Liver (tissue), 9 donors: ENCODE measurements around the gene COL6A2. TPM values are rescaled to one million over a fixed set of nuclear protein-coding genes. Genes with fewer than 3 reads are reported as not detected.

ENCODE experiments used
- DNase-seq: peaks from one replicate; pipeline ENCODE4 v3.0.0-alpha.2; 2017; ENCODE audit warnings: low spot score
- H3K27ac ChIP-seq, 2 donors: one replicate each; pipeline ENCODE4 v1.7.0; 2013; ENCODE audit warnings: inconsistent platforms in 2 of 2, low read length in 2 of 2, control low read depth in 1 of 2, low read depth in 1 of 2, mild to moderate bottlenecking in 1 of 2
- H3K27me3 ChIP-seq, 4 donors: one replicate each; pipeline versions ENCODE4 v1.6.1 to v1.7.0; 2013; ENCODE audit warnings: low read length in 3 of 4, inconsistent platforms in 1 of 4, mild to moderate bottlenecking in 1 of 4, moderate library complexity in 1 of 4; ENCODE audit not compliant: control insufficient read depth in 4 of 4, insufficient read depth in 4 of 4
- H3K36me3 ChIP-seq, 4 donors: one replicate each; pipeline versions ENCODE4 v1.6.1 to v1.7.0; 2013; ENCODE audit warnings: low read length in 3 of 4, mild to moderate bottlenecking in 3 of 4, low read depth in 1 of 4, moderate library complexity in 1 of 4; ENCODE audit not compliant: control insufficient read depth in 4 of 4, insufficient read depth in 3 of 4
- H3K4me1 ChIP-seq, 4 donors: one replicate each; pipeline versions ENCODE4 v1.6.1 to v1.7.0; 2013; ENCODE audit warnings: low read length in 3 of 4, mild to moderate bottlenecking in 3 of 4, moderate library complexity in 1 of 4; ENCODE audit not compliant: control insufficient read depth in 4 of 4, insufficient read depth in 4 of 4
- H3K4me3 ChIP-seq, 3 donors: one replicate each; pipeline versions ENCODE4 v1.6.1 to v1.7.0; 2013; ENCODE audit warnings: low read length in 3 of 3, control low read depth in 1 of 3, low read depth in 1 of 3, mild to moderate bottlenecking in 1 of 3
- H3K9ac ChIP-seq, 2 donors: one replicate each; pipeline ENCODE4 v1.7.0; 2013; ENCODE audit warnings: low read length in 2 of 2, mild to moderate bottlenecking in 2 of 2, moderate library complexity in 2 of 2, control low read depth in 1 of 2, low read depth in 1 of 2
- H3K9me3 ChIP-seq, 4 donors: one replicate each; pipeline versions ENCODE4 v1.6.1 to v1.7.0; 2013; ENCODE audit warnings: low read length in 3 of 4; ENCODE audit not compliant: control insufficient read depth in 4 of 4
- EGR1 ChIP-seq, 2 donors: IDR thresholded peaks; 2 replicates each; pipeline ENCODE4 v1.6.1; 2016 to 2018; ENCODE audit warnings: antibody characterized with exemption in 2 of 2, low read depth in 2 of 2
- FOXA1 ChIP-seq: IDR thresholded peaks from 2 replicates; pipeline ENCODE4 v1.6.1; 2016; ENCODE audit warnings: antibody characterized with exemption
- FOXA2 ChIP-seq: IDR thresholded peaks from 2 replicates; pipeline ENCODE4 v1.6.1; 2016; ENCODE audit warnings: antibody characterized with exemption
- GABPA ChIP-seq, 2 donors: IDR thresholded peaks in 1 of 2; conservative IDR thresholded peaks in 1 of 2; 2 replicates each; pipeline ENCODE4 v1.6.1; 2016; ENCODE audit warnings: antibody characterized with exemption in 2 of 2, mild to moderate bottlenecking in 1 of 2, moderate library complexity in 1 of 2
- HNF4A ChIP-seq, 2 donors: conservative IDR thresholded peaks; 2 replicates each; pipeline ENCODE4 v1.6.1; 2016; ENCODE audit warnings: antibody characterized with exemption in 2 of 2, mild to moderate bottlenecking in 2 of 2
- HNF4G ChIP-seq: IDR thresholded peaks from 2 replicates; pipeline ENCODE4 v1.6.1; 2016; ENCODE audit warnings: antibody characterized with exemption
- JUND ChIP-seq, 2 donors: IDR thresholded peaks; 2 replicates each; pipeline ENCODE4 v1.6.1; 2016; ENCODE audit warnings: antibody characterized with exemption in 2 of 2
- NR2F2 ChIP-seq: IDR thresholded peaks from 2 replicates; pipeline ENCODE4 v1.6.1; 2016; ENCODE audit warnings: antibody characterized with exemption
- RAD21 ChIP-seq, 2 donors: IDR thresholded peaks; 2 replicates each; pipeline ENCODE4 v1.6.1; 2016; ENCODE audit warnings: antibody characterized with exemption in 2 of 2, mild to moderate bottlenecking in 2 of 2
- RXRA ChIP-seq, 2 donors: IDR thresholded peaks; 2 replicates each; pipeline ENCODE4 v1.6.1; 2017 to 2018; ENCODE audit warnings: antibody characterized with exemption in 2 of 2, mild to moderate bottlenecking in 1 of 2
- SP1 ChIP-seq: IDR thresholded peaks from 2 replicates; pipeline ENCODE4 v1.6.1; 2018; ENCODE audit warnings: antibody characterized with exemption, mild to moderate bottlenecking
- TAF1 ChIP-seq: conservative IDR thresholded peaks from 2 replicates; pipeline ENCODE4 v1.6.1; 2016; ENCODE audit warnings: antibody characterized with exemption, mild to moderate bottlenecking
- YY1 ChIP-seq: IDR thresholded peaks from 2 replicates; pipeline ENCODE4 v1.6.1; 2016; ENCODE audit warnings: antibody characterized with exemption, mild to moderate bottlenecking
- WGBS: extraction: QIAGEN DNeasy Blood & Tissue Kit; methylation state at CpG from one replicate; pipeline ENCODE4 v1.1.7; 2013; 5-methylcytosine and 5-hydroxymethylcytosine counted together
- polyA plus RNA-seq, 2 donors: library from polyadenylated mRNA; stranded (reverse) in 1 of 2; unstranded in 1 of 2; fragments of 200-250 nt in 1 of 2; fragments of >200 nt in 1 of 2; fragmentation: Nextera tagmentation in 1 of 2; extraction: Ambion mirVana in 1 of 2; gene quantifications; one replicate each; pipeline versions ENCODE4 v1.2.1 to v1.2.3, GENCODE V29; 2013 to 2015
- total RNA-seq, 2 donors: library from RNA; depleted of rRNA; stranded (reverse); fragments of >200 nt; gene quantifications; one replicate each; pipeline ENCODE4 v1.2.3, GENCODE V29; 2014
- TF ChIP-seq, protein P1 (sequence below): IDR thresholded peaks from 2 replicates; pipeline ENCODE4 v1.6.1; 2016; ENCODE audit warnings: antibody characterized with exemption
- TF ChIP-seq, protein P2 (sequence below): IDR thresholded peaks from 2 replicates; pipeline ENCODE4 v1.6.1; 2016; ENCODE audit warnings: antibody characterized with exemption
- TF ChIP-seq, protein P3 (sequence below): IDR thresholded peaks from 2 replicates; pipeline ENCODE4 v1.6.1; 2016; ENCODE audit warnings: antibody characterized with exemption
- TF ChIP-seq, protein P4 (sequence below): IDR thresholded peaks from 2 replicates; pipeline ENCODE4 v1.6.1; 2016; ENCODE audit warnings: antibody characterized with exemption, mild to moderate bottlenecking
- TF ChIP-seq, protein P5 (sequence below): fragments of 150-350 bp; IDR thresholded peaks from 2 replicates; pipeline ENCODE4 v1.5.1; 2017; ENCODE audit warnings: improper control_type of control experiment, low read depth, low read length; ENCODE audit not compliant: missing input control
- donor health status: healthy.
- donor health status: healthy.
- donor health status: healthy.
- donor health status: healthy.
- donor health status: healthy.

The COL6A2 gene
- total and polyA plus RNA-seq, 4 donors, result 5.8 to 80.8 (median 41.7) TPM

DNA sequence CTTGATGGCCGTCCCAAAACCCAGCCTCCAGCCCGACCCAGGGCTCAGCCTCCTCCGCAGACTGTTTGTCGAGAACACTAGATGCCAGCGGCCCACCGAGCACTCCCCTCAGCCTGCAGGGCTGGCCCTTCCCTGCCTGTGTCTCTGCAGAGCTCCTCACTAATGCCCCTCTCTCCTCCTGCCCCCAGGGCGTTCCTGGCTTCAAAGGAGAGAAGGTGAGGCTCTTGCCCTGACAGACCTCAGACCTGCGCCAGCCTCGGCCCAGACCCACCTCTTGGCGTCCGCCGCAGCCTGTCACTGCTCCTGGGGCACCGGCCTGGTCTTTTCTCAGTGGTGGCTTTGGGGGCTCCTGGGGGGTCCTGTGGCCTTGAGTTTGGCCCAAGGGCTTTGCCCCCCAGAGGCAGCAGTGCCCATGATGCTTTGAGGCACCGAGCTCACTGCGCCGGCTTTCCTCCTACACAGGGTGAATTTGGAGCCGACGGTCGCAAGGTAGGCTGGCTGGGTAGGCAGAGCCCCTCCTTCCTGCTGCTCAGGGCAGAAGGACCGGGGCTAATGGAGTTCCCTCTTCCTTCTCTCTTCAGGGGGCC is 18.4 kb downstream of the COL6A2 start:
- WGBS, result 88% methylated on average over 20 of the region's 20 CpGs
- peak; percentile 29 for DNase-seq
- TF ChIP-seq RAD21 (IDR thresholded peaks at IDR 0.05) (no peak), TAF1 (no peak), FOXA2 (no peak), JUND (IDR thresholded peaks at IDR 0.05) (no peak), RXRA (IDR thresholded peaks at IDR 0.05) (no peak), NR2F2 (no peak), GABPA (IDR thresholded peaks at IDR 0.05 in 1 of 2, conservative IDR thresholded peaks at IDR 0.05 in 1 of 2) (no peak), HNF4G (no peak), FOXA1 (no peak), YY1 (no peak), HNF4A (conservative IDR thresholded peaks at IDR 0.05) (no peak), SP1 (no peak), EGR1 (IDR thresholded peaks at IDR 0.05; ENCODE audit: low read depth in 2 of 2) (no peak)
- TF ChIP-seq, protein P1, sequence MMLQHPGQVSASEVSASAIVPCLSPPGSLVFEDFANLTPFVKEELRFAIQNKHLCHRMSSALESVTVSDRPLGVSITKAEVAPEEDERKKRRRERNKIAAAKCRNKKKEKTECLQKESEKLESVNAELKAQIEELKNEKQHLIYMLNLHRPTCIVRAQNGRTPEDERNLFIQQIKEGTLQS, result no peak
- TF ChIP-seq, protein P2, sequence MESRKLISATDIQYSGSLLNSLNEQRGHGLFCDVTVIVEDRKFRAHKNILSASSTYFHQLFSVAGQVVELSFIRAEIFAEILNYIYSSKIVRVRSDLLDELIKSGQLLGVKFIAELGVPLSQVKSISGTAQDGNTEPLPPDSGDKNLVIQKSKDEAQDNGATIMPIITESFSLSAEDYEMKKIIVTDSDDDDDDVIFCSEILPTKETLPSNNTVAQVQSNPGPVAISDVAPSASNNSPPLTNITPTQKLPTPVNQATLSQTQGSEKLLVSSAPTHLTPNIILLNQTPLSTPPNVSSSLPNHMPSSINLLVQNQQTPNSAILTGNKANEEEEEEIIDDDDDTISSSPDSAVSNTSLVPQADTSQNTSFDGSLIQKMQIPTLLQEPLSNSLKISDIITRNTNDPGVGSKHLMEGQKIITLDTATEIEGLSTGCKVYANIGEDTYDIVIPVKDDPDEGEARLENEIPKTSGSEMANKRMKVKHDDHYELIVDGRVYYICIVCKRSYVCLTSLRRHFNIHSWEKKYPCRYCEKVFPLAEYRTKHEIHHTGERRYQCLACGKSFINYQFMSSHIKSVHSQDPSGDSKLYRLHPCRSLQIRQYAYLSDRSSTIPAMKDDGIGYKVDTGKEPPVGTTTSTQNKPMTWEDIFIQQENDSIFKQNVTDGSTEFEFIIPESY, result no peak
- TF ChIP-seq, protein P3, sequence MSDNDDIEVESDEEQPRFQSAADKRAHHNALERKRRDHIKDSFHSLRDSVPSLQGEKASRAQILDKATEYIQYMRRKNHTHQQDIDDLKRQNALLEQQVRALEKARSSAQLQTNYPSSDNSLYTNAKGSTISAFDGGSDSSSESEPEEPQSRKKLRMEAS, result no peak
- TF ChIP-seq, protein P4, sequence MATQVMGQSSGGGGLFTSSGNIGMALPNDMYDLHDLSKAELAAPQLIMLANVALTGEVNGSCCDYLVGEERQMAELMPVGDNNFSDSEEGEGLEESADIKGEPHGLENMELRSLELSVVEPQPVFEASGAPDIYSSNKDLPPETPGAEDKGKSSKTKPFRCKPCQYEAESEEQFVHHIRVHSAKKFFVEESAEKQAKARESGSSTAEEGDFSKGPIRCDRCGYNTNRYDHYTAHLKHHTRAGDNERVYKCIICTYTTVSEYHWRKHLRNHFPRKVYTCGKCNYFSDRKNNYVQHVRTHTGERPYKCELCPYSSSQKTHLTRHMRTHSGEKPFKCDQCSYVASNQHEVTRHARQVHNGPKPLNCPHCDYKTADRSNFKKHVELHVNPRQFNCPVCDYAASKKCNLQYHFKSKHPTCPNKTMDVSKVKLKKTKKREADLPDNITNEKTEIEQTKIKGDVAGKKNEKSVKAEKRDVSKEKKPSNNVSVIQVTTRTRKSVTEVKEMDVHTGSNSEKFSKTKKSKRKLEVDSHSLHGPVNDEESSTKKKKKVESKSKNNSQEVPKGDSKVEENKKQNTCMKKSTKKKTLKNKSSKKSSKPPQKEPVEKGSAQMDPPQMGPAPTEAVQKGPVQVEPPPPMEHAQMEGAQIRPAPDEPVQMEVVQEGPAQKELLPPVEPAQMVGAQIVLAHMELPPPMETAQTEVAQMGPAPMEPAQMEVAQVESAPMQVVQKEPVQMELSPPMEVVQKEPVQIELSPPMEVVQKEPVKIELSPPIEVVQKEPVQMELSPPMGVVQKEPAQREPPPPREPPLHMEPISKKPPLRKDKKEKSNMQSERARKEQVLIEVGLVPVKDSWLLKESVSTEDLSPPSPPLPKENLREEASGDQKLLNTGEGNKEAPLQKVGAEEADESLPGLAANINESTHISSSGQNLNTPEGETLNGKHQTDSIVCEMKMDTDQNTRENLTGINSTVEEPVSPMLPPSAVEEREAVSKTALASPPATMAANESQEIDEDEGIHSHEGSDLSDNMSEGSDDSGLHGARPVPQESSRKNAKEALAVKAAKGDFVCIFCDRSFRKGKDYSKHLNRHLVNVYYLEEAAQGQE, result no peak
- TF ChIP-seq, protein P5, sequence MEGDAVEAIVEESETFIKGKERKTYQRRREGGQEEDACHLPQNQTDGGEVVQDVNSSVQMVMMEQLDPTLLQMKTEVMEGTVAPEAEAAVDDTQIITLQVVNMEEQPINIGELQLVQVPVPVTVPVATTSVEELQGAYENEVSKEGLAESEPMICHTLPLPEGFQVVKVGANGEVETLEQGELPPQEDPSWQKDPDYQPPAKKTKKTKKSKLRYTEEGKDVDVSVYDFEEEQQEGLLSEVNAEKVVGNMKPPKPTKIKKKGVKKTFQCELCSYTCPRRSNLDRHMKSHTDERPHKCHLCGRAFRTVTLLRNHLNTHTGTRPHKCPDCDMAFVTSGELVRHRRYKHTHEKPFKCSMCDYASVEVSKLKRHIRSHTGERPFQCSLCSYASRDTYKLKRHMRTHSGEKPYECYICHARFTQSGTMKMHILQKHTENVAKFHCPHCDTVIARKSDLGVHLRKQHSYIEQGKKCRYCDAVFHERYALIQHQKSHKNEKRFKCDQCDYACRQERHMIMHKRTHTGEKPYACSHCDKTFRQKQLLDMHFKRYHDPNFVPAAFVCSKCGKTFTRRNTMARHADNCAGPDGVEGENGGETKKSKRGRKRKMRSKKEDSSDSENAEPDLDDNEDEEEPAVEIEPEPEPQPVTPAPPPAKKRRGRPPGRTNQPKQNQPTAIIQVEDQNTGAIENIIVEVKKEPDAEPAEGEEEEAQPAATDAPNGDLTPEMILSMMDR, result no peak
- Histone ChIP-seq H3K4me3 (no peak overlapping the region), H3K4me1 (peaks cover 0 to 2% (median 0%) of the 10 kb centered on the region in 4 donors), H3K9ac (no peak overlapping the region), H3K27me3 (no peaks in the 10 kb centered on the region), H3K36me3 (no peaks in the 10 kb centered on the region), H3K27ac (no peak overlapping the region), H3K9me3 (no peaks in the 10 kb centered on the region)
